GM23338 (cell line): ENCODE data around the gene ZNF837. TPM values are rescaled to one million over a fixed set of nuclear protein-coding genes. Genes with fewer than 3 reads are reported as not detected.

Experiments
- ATAC-seq: fragments of 200-7000 bp; cut with Tn5 transposase; 3 replicates; pipeline ENCODE4 v1.9.1; 2020
- DNase-seq: peaks from one replicate; pipeline ENCODE4 v3.0.0-alpha.2; 2015; ENCODE audit warnings: low spot score
- H2AFZ ChIP-seq: fragments of 200-600 bp; sonication (generic); 2 replicates; pipeline ENCODE4 v1.8.0; 2016; ENCODE audit warnings: antibody characterized with exemption, mild to moderate bottlenecking, moderate library complexity
- H3F3A ChIP-seq: fragments of 200-600 bp; sonication (generic); replicated peaks from 2 replicates; pipeline ENCODE4 v1.8.0; 2017; ENCODE audit warnings: antibody characterized with exemption, mixed run types, low read depth
- H3K27ac ChIP-seq: fragments of 200-600 bp; sonication (generic); 2 replicates; pipeline ENCODE4 v1.6.1; 2016; ENCODE audit warnings: low read depth
- H3K27me3 ChIP-seq: fragments of 200-600 bp; sonication (generic); 2 replicates; pipeline ENCODE4 v1.8.0; 2016; ENCODE audit warnings: mild to moderate bottlenecking, mixed run types, moderate library complexity; ENCODE audit not compliant: insufficient read depth
- H3K36me3 ChIP-seq: fragments of 200-600 bp; sonication (generic); 2 replicates; pipeline ENCODE4 v1.8.0; 2016; ENCODE audit warnings: mild to moderate bottlenecking; ENCODE audit not compliant: insufficient read depth
- H3K4me1 ChIP-seq: fragments of 200-600 bp; sonication (generic); 2 replicates; pipeline ENCODE4 v1.8.0; 2016; ENCODE audit warnings: mild to moderate bottlenecking, moderate library complexity; ENCODE audit not compliant: insufficient read depth
- H3K4me2 ChIP-seq: fragments of 200-600 bp; sonication (generic); 2 replicates; pipeline ENCODE4 v1.7.1; 2017; ENCODE audit warnings: mixed run types
- H3K4me3 ChIP-seq: fragments of 200-600 bp; sonication (generic); 2 replicates; pipeline ENCODE4 v1.6.1; 2016; ENCODE audit warnings: mixed run types
- H3K79me2 ChIP-seq: fragments of 200-600 bp; sonication (generic); replicated peaks from 2 replicates; pipeline ENCODE4 v1.8.0; 2017; ENCODE audit warnings: mild to moderate bottlenecking; ENCODE audit not compliant: insufficient read depth
- H3K9me2 ChIP-seq: fragments of 200-600 bp; sonication (generic); 2 replicates; pipeline ENCODE4 v1.8.0; 2017; ENCODE audit not compliant: insufficient read depth
- H4K20me1 ChIP-seq: fragments of 200-600 bp; sonication (generic); replicated peaks from 2 replicates; pipeline ENCODE4 v1.8.0; 2017; ENCODE audit warnings: mild to moderate bottlenecking; ENCODE audit not compliant: insufficient read depth
- H3K27ac Mint-ChIP-seq: 2 replicates; pipeline ENCODE4 v1.8.0; 2020; ENCODE audit warnings: inconsistent platforms, mild to moderate bottlenecking, moderate library complexity, mixed read lengths
- H3K27me3 Mint-ChIP-seq: 3 replicates; pipeline ENCODE4 v1.8.0; 2022; ENCODE audit warnings: low read depth, mild to moderate bottlenecking, moderate library complexity, mixed read lengths, inconsistent platforms; ENCODE audit not compliant: insufficient read depth, poor library complexity
- H3K36me3 Mint-ChIP-seq: 3 replicates; pipeline ENCODE4 v1.8.0; 2021; ENCODE audit warnings: low read depth, mild to moderate bottlenecking, inconsistent platforms, moderate library complexity, mixed read lengths
- H3K4me1 Mint-ChIP-seq: 3 replicates; pipeline ENCODE4 v1.8.0; 2020; ENCODE audit warnings: mild to moderate bottlenecking, inconsistent platforms, mixed read lengths
- H3K4me3 Mint-ChIP-seq: 3 replicates; pipeline ENCODE4 v1.8.0; 2021; ENCODE audit warnings: moderate library complexity, mild to moderate bottlenecking, inconsistent platforms, mixed read lengths
- H3K9me3 Mint-ChIP-seq: 3 replicates; pipeline ENCODE4 v1.8.0; 2020; ENCODE audit warnings: moderate library complexity, mild to moderate bottlenecking, inconsistent platforms, mixed read lengths
- CREB1 ChIP-seq: fragments of 250-450 bp; sonication (Bioruptor Pico); IDR thresholded peaks from 2 replicates; pipeline ENCODE4 v1.5.0; 2020; ENCODE audit warnings: low read depth, mild to moderate bottlenecking, moderate library complexity
- EZH2 ChIP-seq: fragments of 200-600 bp; sonication (generic); IDR thresholded peaks from one replicate; pipeline ENCODE4 v1.8.0; 2017; ENCODE audit warnings: antibody characterized with exemption, mild to moderate bottlenecking, low read depth; ENCODE audit not compliant: unreplicated experiment
- POLR2AphosphoS5 ChIP-seq: IDR thresholded peaks from 2 replicates; pipeline ENCODE4 v1.6.1; 2016; ENCODE audit warnings: antibody characterized with exemption, low read depth
- STAT1 ChIP-seq: IDR thresholded peaks from one replicate; pipeline ENCODE4 v1.6.1; 2016; ENCODE audit warnings: antibody characterized with exemption; ENCODE audit not compliant: unreplicated experiment
- ZNF114 ChIP-seq: fragments of 250-450 bp; sonication (Bioruptor Pico); IDR thresholded peaks from 2 replicates; pipeline ENCODE4 v1.5.0; 2020; ENCODE audit warnings: mild to moderate bottlenecking, moderate library complexity
- polyA plus RNA-seq: library from polyadenylated mRNA; unstranded; fragments of >200 nt; fragmentation: Nextera tagmentation; extraction: Ambion mirVana; gene quantifications from 2 replicates; pipeline ENCODE4 v1.2.1, GENCODE V29; 2016
- total RNA-seq: library from RNA; depleted of rRNA; stranded (reverse); fragments of >200 nt; shearing (Covaris generic); gene quantifications from 2 replicates; pipeline ENCODE4 v1.2.3, GENCODE V29; 2014
- TF ChIP-seq, protein P1 (sequence below): fragments of 250-450 bp; sonication (Bioruptor Pico); IDR thresholded peaks from 2 replicates; pipeline ENCODE4 v1.5.0; 2020; ENCODE audit warnings: mild to moderate bottlenecking, moderate library complexity
- TF ChIP-seq, protein P2 (sequence below), 2 experiments: fragments of 200-600 bp in 1 of 2; sonication (generic) in 1 of 2; conservative IDR thresholded peaks; 2 replicates each; pipeline versions ENCODE4 v1.5.1 to v1.6.1; 2016 to 2017; ENCODE audit warnings: antibody characterized with exemption in 2 of 2, low read depth in 2 of 2, mild to moderate bottlenecking in 2 of 2, moderate library complexity in 1 of 2
- TF ChIP-seq, protein P3 (sequence below): IDR thresholded peaks from one replicate; pipeline ENCODE4 v1.6.1; 2018; ENCODE audit warnings: antibody characterized with exemption; ENCODE audit not compliant: unreplicated experiment

The ZNF837 gene
- total and polyA plus RNA-seq, 2 experiments from 2014 or later = 3.1 to 11.0 TPM

DNA sequence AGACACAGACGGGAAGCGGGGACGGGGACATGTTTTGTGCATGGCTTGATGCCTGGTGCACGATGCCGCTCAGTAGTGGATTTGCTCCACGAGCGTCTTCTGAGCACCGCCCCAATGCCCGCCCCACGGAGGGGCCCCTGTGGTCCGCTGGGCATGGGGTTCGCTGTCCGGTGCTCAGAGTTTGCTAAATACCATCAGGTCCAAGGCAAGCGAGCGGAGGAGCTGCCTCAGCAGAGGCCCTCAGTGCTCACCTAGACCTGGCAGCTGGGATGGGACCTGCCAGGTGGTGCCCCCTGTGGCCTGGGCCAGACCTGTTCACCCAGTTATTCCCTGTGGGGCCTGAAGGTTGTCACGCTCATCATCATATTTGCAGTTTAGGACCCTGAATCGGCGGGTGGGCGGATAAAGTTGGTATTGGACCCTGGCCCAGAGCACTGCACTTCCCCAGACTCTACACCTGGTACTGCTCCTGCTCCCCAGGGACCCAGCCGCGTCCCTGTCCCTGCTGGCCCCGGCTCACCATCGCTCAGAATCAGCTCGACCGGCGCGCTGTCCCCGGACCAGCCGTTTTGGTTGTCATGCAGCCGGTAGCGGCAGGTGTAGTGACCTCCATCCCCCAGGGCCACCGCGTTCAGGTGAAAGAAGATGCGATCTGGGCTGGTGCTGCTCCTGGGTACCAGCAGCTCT, 29.8 kb downstream of the ZNF837 start:
- H3K27me3 ChIP-seq = peaks cover 50% of the 10 kb centered on the region
- Mint-ChIP-seq H3K9me3 (no peaks in the 10 kb centered on the region), H3K4me3 (no peak overlapping the region), H3K36me3 (no peaks in the 10 kb centered on the region; the same call in 2 of the 3 replicates), H3K27ac (no peak overlapping the region), H3K4me1 (peaks cover 3% of the 10 kb centered on the region; the same call in 2 of the 3 replicates), H3K27me3 (peaks cover 16% of the 10 kb centered on the region)
- no peak for ATAC-seq
- no peaks in the 10 kb centered on the region; the same call in 1 of the 2 replicates for H3K4me1 ChIP-seq
- no peak overlapping the region for H3K4me2 ChIP-seq
- H3K9me2 ChIP-seq = no peaks in the 10 kb centered on the region
- no peaks in the 10 kb centered on the region for H3K79me2 ChIP-seq
- TF ChIP-seq POLR2AphosphoS5 (no peak), CREB1 (CRISPR knock-in tag) (no peak), EZH2 (no peak), ZNF114 (no peak), STAT1 (no peak)
- TF ChIP-seq, protein P1, sequence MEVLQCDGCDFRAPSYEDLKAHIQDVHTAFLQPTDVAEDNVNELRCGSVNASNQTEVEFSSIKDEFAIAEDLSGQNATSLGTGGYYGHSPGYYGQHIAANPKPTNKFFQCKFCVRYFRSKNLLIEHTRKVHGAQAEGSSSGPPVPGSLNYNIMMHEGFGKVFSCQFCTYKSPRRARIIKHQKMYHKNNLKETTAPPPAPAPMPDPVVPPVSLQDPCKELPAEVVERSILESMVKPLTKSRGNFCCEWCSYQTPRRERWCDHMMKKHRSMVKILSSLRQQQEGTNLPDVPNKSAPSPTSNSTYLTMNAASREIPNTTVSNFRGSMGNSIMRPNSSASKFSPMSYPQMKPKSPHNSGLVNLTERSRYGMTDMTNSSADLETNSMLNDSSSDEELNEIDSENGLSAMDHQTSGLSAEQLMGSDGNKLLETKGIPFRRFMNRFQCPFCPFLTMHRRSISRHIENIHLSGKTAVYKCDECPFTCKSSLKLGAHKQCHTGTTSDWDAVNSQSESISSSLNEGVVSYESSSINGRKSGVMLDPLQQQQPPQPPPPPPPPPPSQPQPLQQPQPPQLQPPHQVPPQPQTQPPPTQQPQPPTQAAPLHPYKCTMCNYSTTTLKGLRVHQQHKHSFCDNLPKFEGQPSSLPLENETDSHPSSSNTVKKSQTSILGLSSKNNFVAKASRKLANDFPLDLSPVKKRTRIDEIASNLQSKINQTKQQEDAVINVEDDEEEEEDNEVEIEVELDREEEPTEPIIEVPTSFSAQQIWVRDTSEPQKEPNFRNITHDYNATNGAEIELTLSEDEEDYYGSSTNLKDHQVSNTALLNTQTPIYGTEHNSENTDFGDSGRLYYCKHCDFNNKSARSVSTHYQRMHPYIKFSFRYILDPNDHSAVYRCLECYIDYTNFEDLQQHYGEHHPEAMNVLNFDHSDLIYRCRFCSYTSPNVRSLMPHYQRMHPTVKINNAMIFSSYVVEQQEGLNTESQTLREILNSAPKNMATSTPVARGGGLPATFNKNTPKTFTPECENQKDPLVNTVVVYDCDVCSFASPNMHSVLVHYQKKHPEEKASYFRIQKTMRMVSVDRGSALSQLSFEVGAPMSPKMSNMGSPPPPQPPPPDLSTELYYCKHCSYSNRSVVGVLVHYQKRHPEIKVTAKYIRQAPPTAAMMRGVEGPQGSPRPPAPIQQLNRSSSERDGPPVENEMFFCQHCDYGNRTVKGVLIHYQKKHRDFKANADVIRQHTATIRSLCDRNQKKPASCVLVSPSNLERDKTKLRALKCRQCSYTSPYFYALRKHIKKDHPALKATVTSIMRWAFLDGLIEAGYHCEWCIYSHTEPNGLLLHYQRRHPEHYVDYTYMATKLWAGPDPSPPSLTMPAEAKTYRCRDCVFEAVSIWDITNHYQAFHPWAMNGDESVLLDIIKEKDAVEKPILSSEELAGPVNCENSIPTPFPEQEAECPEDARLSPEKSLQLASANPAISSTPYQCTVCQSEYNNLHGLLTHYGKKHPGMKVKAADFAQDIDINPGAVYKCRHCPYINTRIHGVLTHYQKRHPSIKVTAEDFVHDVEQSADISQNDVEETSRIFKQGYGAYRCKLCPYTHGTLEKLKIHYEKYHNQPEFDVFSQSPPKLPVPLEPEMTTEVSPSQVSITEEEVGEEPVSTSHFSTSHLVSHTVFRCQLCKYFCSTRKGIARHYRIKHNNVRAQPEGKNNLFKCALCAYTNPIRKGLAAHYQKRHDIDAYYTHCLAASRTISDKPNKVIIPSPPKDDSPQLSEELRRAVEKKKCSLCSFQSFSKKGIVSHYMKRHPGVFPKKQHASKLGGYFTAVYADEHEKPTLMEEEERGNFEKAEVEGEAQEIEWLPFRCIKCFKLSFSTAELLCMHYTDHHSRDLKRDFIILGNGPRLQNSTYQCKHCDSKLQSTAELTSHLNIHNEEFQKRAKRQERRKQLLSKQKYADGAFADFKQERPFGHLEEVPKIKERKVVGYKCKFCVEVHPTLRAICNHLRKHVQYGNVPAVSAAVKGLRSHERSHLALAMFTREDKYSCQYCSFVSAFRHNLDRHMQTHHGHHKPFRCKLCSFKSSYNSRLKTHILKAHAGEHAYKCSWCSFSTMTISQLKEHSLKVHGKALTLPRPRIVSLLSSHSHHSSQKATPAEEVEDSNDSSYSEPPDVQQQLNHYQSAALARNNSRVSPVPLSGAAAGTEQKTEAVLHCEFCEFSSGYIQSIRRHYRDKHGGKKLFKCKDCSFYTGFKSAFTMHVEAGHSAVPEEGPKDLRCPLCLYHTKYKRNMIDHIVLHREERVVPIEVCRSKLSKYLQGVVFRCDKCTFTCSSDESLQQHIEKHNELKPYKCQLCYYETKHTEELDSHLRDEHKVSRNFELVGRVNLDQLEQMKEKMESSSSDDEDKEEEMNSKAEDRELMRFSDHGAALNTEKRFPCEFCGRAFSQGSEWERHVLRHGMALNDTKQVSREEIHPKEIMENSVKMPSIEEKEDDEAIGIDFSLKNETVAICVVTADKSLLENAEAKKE (CRISPR knock-in tag) = no peak
- TF ChIP-seq, protein P2, sequence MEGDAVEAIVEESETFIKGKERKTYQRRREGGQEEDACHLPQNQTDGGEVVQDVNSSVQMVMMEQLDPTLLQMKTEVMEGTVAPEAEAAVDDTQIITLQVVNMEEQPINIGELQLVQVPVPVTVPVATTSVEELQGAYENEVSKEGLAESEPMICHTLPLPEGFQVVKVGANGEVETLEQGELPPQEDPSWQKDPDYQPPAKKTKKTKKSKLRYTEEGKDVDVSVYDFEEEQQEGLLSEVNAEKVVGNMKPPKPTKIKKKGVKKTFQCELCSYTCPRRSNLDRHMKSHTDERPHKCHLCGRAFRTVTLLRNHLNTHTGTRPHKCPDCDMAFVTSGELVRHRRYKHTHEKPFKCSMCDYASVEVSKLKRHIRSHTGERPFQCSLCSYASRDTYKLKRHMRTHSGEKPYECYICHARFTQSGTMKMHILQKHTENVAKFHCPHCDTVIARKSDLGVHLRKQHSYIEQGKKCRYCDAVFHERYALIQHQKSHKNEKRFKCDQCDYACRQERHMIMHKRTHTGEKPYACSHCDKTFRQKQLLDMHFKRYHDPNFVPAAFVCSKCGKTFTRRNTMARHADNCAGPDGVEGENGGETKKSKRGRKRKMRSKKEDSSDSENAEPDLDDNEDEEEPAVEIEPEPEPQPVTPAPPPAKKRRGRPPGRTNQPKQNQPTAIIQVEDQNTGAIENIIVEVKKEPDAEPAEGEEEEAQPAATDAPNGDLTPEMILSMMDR (conservative IDR thresholded peaks at IDR 0.05; ENCODE audit: low read depth in 2 of 2) = no peak; a peak in 1 of 4 replicates
- TF ChIP-seq, protein P3, sequence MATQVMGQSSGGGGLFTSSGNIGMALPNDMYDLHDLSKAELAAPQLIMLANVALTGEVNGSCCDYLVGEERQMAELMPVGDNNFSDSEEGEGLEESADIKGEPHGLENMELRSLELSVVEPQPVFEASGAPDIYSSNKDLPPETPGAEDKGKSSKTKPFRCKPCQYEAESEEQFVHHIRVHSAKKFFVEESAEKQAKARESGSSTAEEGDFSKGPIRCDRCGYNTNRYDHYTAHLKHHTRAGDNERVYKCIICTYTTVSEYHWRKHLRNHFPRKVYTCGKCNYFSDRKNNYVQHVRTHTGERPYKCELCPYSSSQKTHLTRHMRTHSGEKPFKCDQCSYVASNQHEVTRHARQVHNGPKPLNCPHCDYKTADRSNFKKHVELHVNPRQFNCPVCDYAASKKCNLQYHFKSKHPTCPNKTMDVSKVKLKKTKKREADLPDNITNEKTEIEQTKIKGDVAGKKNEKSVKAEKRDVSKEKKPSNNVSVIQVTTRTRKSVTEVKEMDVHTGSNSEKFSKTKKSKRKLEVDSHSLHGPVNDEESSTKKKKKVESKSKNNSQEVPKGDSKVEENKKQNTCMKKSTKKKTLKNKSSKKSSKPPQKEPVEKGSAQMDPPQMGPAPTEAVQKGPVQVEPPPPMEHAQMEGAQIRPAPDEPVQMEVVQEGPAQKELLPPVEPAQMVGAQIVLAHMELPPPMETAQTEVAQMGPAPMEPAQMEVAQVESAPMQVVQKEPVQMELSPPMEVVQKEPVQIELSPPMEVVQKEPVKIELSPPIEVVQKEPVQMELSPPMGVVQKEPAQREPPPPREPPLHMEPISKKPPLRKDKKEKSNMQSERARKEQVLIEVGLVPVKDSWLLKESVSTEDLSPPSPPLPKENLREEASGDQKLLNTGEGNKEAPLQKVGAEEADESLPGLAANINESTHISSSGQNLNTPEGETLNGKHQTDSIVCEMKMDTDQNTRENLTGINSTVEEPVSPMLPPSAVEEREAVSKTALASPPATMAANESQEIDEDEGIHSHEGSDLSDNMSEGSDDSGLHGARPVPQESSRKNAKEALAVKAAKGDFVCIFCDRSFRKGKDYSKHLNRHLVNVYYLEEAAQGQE = no peak
- no peak overlapping the region for H2AFZ ChIP-seq
- no peaks in the 10 kb centered on the region; the same call in 1 of the 2 replicates for H4K20me1 ChIP-seq
- no peaks in the 10 kb centered on the region for H3K36me3 ChIP-seq
- H3F3A ChIP-seq = peaks cover 10% of the 10 kb centered on the region
- no peak overlapping the region for H3K4me3 ChIP-seq
- DNase-seq = no peak
- no peak overlapping the region for H3K27ac ChIP-seq
